ENCODE results near the gene C19orf85.

The C19orf85 gene

DNA sequence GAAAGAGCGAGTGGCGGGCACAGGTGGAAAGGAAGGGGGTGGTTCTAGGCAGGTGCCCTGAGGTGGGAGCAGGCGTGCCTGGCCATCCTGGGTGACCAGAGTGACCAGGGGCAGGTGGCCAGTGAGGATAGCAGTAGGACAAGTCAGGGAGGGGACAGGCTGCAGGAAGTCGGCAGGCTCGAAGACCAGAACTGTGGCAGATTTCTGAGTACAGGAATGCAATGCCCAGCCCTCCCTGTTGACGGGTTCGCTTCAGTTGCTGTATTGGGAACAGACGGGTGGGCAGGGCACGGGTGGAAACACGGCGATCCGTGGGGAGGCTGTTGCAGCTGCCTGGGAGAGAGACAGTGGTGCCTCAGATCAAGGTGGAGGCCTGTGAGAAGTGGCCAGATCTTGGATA, 13.8 kb upstream of the C19orf85 start:
- no peak overlapping the region for H3K27ac ChIP-seq (ENCODE audit: low read length)

DNA sequence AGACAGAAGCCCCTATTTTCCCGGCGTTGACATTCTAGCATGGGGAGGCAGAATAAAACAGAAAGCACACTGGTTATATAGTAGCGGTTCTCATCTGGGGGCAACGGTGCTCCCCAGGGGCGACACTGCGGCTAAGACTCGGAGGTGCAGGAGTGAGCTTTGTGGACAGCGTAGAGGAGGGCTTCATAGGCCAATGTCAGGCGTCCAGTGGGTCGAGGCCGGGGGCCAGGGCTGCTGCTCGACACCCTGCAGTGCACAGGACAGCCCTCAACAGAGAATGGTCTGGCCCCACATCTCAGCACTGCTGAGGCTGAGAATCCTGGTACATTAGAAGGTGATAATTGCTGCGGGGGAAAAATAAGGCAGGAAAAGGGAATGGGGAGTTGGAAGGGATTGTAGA, 13.4 kb upstream of the C19orf85 start:
- H4K20me1 ChIP-seq (ENCODE audit: insufficient read depth, low read length): no peaks in the 10 kb centered on the region
- peaks cover 9% of the 10 kb centered on the region for H3K79me2 ChIP-seq (ENCODE audit: low read length)
- H3K27me3 ChIP-seq (ENCODE audit: low read depth, low read length): no peaks in the 10 kb centered on the region
- H3K4me2 ChIP-seq (ENCODE audit: low read length): peak overlapping the region; percentile 67
- peak overlapping the region; percentile 84 for H3K4me3 ChIP-seq (ENCODE audit: low read length)
- H3K9ac ChIP-seq (ENCODE audit: low read length): no peak overlapping the region
- H3K27ac ChIP-seq (ENCODE audit: low read length): no peak overlapping the region
- H3K9me3 ChIP-seq (ENCODE audit: insufficient read depth, low read length): no peaks in the 10 kb centered on the region
- H3K4me1 ChIP-seq (ENCODE audit: low read length): peaks cover 10% of the 10 kb centered on the region
- peaks cover 2% of the 10 kb centered on the region for H3K36me3 ChIP-seq (replicated peaks; ENCODE audit: low read depth, low read length)
- TF ChIP-seq CTCF (IDR thresholded peaks at IDR 0.05; ENCODE audit: low read depth, low read length) (no peak), EZH2phosphoT487 (IDR thresholded peaks at IDR 0.05; ENCODE audit: low read depth) (no peak)
- H2AFZ ChIP-seq (ENCODE audit: low read depth, low read length): no peak overlapping the region

More for the DNA sequence above, 13.8 kb upstream of the C19orf85 start:
- Histone ChIP-seq H3K4me1 (ENCODE audit: low read length) (peaks cover 10% of the 10 kb centered on the region), H3K27me3 (ENCODE audit: low read depth, low read length) (no peaks in the 10 kb centered on the region), H3K4me3 (ENCODE audit: low read length) (0 out of 2 replicates have a peak overlapping the region, but pooled peaks have one; percentile 84), H3K9ac (ENCODE audit: low read length) (no peak overlapping the region), H4K20me1 (ENCODE audit: insufficient read depth, low read length) (no peaks in the 10 kb centered on the region), H3K79me2 (ENCODE audit: low read length) (peaks cover 9% of the 10 kb centered on the region), H2AFZ (ENCODE audit: low read depth, low read length) (no peak overlapping the region), H3K4me2 (ENCODE audit: low read length) (no peak overlapping the region), H3K36me3 (replicated peaks; ENCODE audit: low read depth, low read length) (peaks cover 5% of the 10 kb centered on the region), H3K9me3 (ENCODE audit: insufficient read depth, low read length) (no peaks in the 10 kb centered on the region)
- TF ChIP-seq EZH2phosphoT487 (IDR thresholded peaks at IDR 0.05; ENCODE audit: low read depth) (no peak), CTCF (IDR thresholded peaks at IDR 0.05; ENCODE audit: low read depth, low read length) (no peak)

DNA sequence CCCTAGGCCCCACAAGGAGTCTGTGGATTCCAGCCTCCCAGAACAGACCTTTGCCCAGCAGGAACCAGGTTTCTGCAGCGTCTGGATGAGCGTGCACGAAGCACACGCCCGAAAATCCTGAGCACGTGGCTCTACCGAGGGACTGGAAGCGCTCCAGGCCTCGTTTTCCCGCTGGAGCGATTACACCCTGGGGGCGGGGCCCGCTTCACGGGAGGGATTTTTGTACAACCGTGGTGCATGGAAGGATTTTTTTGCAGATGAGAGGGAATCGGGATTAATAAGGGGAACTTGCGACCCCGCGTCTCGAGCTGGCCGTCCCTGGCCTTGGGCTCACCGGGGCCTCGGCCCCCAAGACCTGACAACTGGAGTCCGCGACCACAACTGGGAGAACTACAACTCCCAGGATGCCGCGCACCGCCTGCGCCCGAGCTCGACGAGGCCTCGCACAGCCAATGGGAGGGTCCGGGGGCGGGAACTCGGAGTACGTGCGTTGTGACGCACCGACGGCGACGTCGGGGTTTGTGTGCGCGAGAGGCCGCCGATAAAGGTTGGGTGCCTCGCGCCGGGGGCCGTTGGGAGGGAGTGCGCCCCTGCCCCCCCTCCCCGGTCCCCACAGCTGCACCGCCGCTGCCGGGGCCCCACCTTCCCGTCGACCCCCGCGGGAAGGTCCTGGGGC, 11.7 kb upstream of the C19orf85 start, which contains the start of gene ZNF628:
TSS of gene ZNF628 (plus strand) at position 518 of the 676 bp plus-strand sequence. CDS start 3,294 bp downstream, outside the sequence.
- Histone ChIP-seq H3K79me2 (ENCODE audit: low read length) (peaks cover 9% of the 10 kb centered on the region), H3K9ac (ENCODE audit: low read length) (peak within 1 kb of the TSS; percentile 81), H3K36me3 (replicated peaks; ENCODE audit: low read depth, low read length) (no peaks in the 10 kb centered on the region), H3K4me1 (ENCODE audit: low read length) (peaks cover 10% of the 10 kb centered on the region), H3K4me2 (ENCODE audit: low read length) (peak within 1 kb of the TSS; percentile 88), H4K20me1 (ENCODE audit: insufficient read depth, low read length) (no peaks in the 10 kb centered on the region), H3K27me3 (ENCODE audit: low read depth, low read length) (no peaks in the 10 kb centered on the region), H3K4me3 (ENCODE audit: low read length) (peak within 1 kb of the TSS; percentile 84), H3K9me3 (ENCODE audit: insufficient read depth, low read length) (no peaks in the 10 kb centered on the region), H3K27ac (ENCODE audit: low read length) (peak within 1 kb of the TSS; percentile 62), H2AFZ (ENCODE audit: low read depth, low read length) (peak within 1 kb of the TSS; percentile 94)
- TF ChIP-seq EZH2phosphoT487 (IDR thresholded peaks at IDR 0.05; ENCODE audit: low read depth) (no peak), CTCF (IDR thresholded peaks at IDR 0.05; ENCODE audit: low read depth, low read length) (no peak)

GRCh38 chr19:55474269-55475265, 10.0 kb upstream of the C19orf85 start:
- no peak overlapping the region for H2AFZ ChIP-seq (ENCODE audit: low read depth, low read length)
- no peak overlapping the region for H3K9ac ChIP-seq (ENCODE audit: low read length)
- no peaks in the 10 kb centered on the region for H3K36me3 ChIP-seq (replicated peaks; ENCODE audit: low read depth, low read length)
- peaks cover 9% of the 10 kb centered on the region for H3K79me2 ChIP-seq (ENCODE audit: low read length)
- no peaks in the 10 kb centered on the region for H3K27me3 ChIP-seq (ENCODE audit: low read depth, low read length)
- peaks cover 10% of the 10 kb centered on the region for H3K4me1 ChIP-seq (ENCODE audit: low read length)
- H3K27ac ChIP-seq (ENCODE audit: low read length): no peak overlapping the region
- no peaks in the 10 kb centered on the region for H4K20me1 ChIP-seq (ENCODE audit: insufficient read depth, low read length)
- H3K4me2 ChIP-seq (ENCODE audit: low read length): no peak overlapping the region
- TF ChIP-seq CTCF (IDR thresholded peaks at IDR 0.05; ENCODE audit: low read depth, low read length) (no peak), EZH2phosphoT487 (IDR thresholded peaks at IDR 0.05; ENCODE audit: low read depth) (no peak)
- H3K4me3 ChIP-seq (ENCODE audit: low read length): no peak overlapping the region
- H3K9me3 ChIP-seq (ENCODE audit: insufficient read depth, low read length): no peaks in the 10 kb centered on the region
